Thymus (tissue), 11 donors: ENCODE measurements around the gene EPAS1. TPM values are rescaled to one million over a fixed set of nuclear protein-coding genes. Genes with fewer than 3 reads are reported as not detected.

Experiments used
- DNase-seq, 9 donors: peaks; one replicate each; pipeline ENCODE4 v3.0.0-alpha.2; 2013; ENCODE audit warnings: low spot score in 9 of 9, low read depth in 6 of 9, missing footprints in 1 of 9
- H3K27ac ChIP-seq, 2 donors: one replicate each; pipeline ENCODE4 v1.5.1; 2013; ENCODE audit warnings: control low read depth in 1 of 2, low read depth in 1 of 2, low read length in 1 of 2, mild to moderate bottlenecking in 1 of 2, moderate library complexity in 1 of 2
- H3K27me3 ChIP-seq, 2 donors: one replicate each; pipeline ENCODE4 v1.5.1; 2013; ENCODE audit warnings: low read length in 1 of 2; ENCODE audit not compliant: control insufficient read depth in 2 of 2, insufficient read depth in 1 of 2
- H3K36me3 ChIP-seq, 2 donors: one replicate each; pipeline ENCODE4 v1.5.1; 2013; ENCODE audit warnings: low read length in 1 of 2, mild to moderate bottlenecking in 1 of 2, moderate library complexity in 1 of 2; ENCODE audit not compliant: control insufficient read depth in 2 of 2, insufficient read depth in 2 of 2
- H3K4me1 ChIP-seq, 2 donors: one replicate each; pipeline ENCODE4 v1.5.1; 2013; ENCODE audit warnings: low read length in 2 of 2; ENCODE audit not compliant: control insufficient read depth in 2 of 2, insufficient read depth in 2 of 2
- H3K4me3 ChIP-seq, 2 donors: one replicate each; pipeline ENCODE4 v1.5.1; 2013; ENCODE audit warnings: low read length in 2 of 2, control low read depth in 1 of 2, mild to moderate bottlenecking in 1 of 2
- H3K9me3 ChIP-seq, 2 donors: one replicate each; pipeline ENCODE4 v1.5.1; 2013; ENCODE audit warnings: low read length in 1 of 2, mild to moderate bottlenecking in 1 of 2; ENCODE audit not compliant: control insufficient read depth in 2 of 2, insufficient read depth in 1 of 2
- WGBS: extraction: QIAGEN DNeasy Blood & Tissue Kit; methylation state at CpG from one replicate; pipeline ENCODE4 v1.1.7; 2013; 5-methylcytosine and 5-hydroxymethylcytosine counted together
- polyA plus RNA-seq: library from polyadenylated mRNA; stranded (reverse); fragments of 200-250 nt; gene quantifications from one replicate; pipeline ENCODE4 v1.2.3, GENCODE V29; 2013
- total RNA-seq: library from RNA; stranded (reverse); fragments of 120-200 nt; gene quantifications from one replicate; pipeline ENCODE4 v1.2.4, GENCODE V29; 2013
- donor health status: healthy.

EPAS1 gene
- total and polyA plus RNA-seq, 2 donors = 3.1 to 48.9 TPM

DNA sequence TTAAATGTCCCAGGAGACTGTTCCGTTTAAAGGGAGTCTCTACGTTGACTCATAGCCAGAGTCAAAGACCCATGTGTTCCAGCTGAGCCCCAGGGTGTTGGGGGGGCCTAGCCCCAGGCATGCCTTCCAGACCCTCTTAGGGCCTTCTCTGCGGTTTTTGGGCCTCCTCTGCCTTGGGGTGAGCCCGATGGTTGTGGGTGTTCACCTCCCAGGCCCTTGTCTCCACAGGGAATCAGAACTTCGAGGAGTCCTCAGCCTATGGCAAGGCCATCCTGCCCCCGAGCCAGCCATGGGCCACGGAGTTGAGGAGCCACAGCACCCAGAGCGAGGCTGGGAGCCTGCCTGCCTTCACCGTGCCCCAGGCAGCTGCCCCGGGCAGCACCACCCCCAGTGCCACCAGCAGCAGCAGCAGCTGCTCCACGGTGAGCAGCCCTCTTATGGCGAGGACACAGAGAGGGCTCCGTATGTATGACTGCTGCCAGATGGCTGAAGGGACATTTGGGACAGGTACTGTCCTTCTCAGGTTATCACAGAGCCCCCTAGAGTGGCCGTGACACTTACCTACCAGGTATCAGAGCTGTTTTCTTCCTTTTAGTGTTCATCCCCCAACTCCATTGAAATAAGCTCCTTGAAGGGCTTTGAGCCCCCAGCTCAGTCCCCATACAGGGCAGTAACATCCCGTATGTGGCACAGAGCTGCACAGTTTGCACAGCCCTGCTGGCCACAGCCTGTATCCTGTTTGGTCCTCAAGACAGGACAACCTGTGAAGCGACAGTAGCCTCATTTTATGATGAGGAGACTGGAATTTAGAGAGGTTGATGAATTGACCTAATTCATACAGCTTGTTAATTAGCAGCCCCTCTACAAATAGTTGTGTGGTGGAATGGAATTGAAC lies 80.7 kb downstream of the EPAS1 start:
- WGBS = 97% methylated on average over 16 of the region's 16 CpGs
- H3K4me3 ChIP-seq = no peak overlapping the region
- H3K27me3 ChIP-seq = no peaks in the 10 kb centered on the region
- H3K4me1 ChIP-seq = no peaks in the 10 kb centered on the region
- no peak overlapping the region for H3K27ac ChIP-seq
- H3K9me3 ChIP-seq = no peaks in the 10 kb centered on the region
- no peaks in the 10 kb centered on the region for H3K36me3 ChIP-seq
- no peak for DNase-seq

DNA sequence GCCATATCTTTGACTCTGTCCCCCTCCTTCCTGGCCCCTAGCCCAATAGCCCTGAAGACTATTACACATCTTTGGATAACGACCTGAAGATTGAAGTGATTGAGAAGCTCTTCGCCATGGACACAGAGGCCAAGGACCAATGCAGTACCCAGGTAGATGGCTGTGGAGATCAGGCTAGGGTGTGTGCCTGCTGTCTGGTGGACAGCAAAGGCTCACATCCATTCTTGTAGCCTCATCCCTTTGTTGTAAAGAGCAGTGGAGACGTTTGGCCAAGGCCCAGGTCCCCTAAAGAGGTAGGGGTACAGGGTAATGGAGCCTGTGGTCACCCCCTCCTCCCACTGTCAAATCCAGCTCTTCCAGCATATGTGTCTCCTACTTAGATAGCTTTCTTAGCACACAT lies 81.4 kb downstream of the EPAS1 start:
- H3K4me1 ChIP-seq = no peaks in the 10 kb centered on the region
- H3K9me3 ChIP-seq = no peaks in the 10 kb centered on the region
- H3K36me3 ChIP-seq = no peaks in the 10 kb centered on the region
- WGBS = 97% methylated on average over 3 of the region's 3 CpGs
- no peak for DNase-seq
- no peak overlapping the region for H3K27ac ChIP-seq
- H3K4me3 ChIP-seq = no peak overlapping the region
- no peaks in the 10 kb centered on the region for H3K27me3 ChIP-seq

DNA sequence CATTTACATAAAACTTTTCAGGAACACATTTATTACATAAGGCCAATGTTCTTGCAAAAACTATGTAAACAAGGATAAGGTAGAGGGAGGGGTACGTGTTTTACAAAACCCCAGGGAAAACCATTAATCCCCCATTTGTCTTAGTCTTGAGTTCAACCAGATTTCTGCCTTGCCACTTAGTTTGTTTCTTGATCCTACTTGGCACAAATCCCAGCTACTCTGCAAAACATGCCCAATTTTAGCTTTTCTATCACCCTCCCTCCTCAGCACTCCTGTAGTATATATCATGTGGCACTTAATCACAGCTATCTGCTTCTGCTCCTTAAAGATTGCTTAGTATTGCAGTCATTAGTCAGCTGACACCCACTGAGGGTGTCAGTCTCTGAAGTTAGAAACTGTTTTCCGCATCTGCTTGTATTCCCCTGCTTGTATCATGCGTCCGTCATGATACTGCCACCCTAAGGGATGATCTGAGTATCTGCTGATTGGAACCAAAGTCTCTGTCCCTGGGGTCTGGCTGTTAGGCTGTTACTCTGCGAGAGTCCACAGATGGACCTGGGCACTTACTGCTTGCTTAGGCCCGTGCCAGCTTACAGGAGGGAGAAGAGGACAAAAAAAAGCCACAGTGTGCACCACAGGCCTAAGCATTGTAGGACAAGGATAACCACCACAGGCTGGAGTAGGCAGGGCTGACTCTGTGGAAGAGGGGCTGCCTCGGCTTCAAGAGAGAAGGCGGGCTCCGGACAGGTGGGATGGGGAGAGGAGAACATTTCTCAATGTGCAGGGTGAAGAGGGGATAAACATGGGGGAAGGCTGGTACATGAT lies 82.2 kb downstream of the EPAS1 start:
- no peak for DNase-seq
- H3K36me3 ChIP-seq = no peaks in the 10 kb centered on the region
- WGBS = 86% methylated on average over 9 of the region's 9 CpGs

DNA sequence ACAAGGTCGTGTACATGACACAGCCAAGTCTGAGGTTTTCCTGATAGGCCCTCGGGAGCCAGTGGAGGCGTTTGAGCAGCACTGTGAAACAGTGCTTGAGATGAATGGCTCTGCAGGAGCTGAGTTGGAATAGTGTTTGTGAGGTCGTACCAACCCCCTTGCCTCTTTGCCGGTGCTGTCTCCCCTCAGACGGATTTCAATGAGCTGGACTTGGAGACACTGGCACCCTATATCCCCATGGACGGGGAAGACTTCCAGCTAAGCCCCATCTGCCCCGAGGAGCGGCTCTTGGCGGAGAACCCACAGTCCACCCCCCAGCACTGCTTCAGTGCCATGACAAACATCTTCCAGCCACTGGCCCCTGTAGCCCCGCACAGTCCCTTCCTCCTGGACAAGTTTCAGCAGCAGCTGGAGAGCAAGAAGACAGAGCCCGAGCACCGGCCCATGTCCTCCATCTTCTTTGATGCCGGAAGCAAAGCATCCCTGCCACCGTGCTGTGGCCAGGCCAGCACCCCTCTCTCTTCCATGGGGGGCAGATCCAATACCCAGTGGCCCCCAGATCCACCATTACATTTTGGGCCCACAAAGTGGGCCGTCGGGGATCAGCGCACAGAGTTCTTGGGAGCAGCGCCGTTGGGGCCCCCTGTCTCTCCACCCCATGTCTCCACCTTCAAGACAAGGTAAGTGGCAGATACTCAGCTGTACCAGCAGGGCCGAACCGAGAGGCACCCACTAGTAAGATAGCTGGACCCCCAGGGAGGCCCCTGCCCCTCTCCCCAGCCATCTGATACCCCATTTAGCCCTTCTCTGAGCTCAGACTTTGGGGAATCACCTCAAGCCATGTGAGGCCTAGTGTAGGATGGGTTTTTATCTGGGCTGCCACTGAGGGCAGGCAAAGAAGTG lies 83.1 kb downstream of the EPAS1 start:
- H3K4me3 ChIP-seq = no peak overlapping the region
- H3K36me3 ChIP-seq = no peaks in the 10 kb centered on the region
- WGBS = 97% methylated on average over 22 of the region's 22 CpGs
- no peaks in the 10 kb centered on the region for H3K4me1 ChIP-seq
- no peak for DNase-seq
- no peaks in the 10 kb centered on the region for H3K9me3 ChIP-seq
- H3K27ac ChIP-seq = no peak overlapping the region
- no peaks in the 10 kb centered on the region for H3K27me3 ChIP-seq

More for the DNA sequence above, 82.2 kb downstream of the EPAS1 start:
- Histone ChIP-seq H3K4me1 (no peaks in the 10 kb centered on the region), H3K27me3 (no peaks in the 10 kb centered on the region), H3K9me3 (no peaks in the 10 kb centered on the region), H3K4me3 (no peak overlapping the region), H3K27ac (no peak overlapping the region)

DNA sequence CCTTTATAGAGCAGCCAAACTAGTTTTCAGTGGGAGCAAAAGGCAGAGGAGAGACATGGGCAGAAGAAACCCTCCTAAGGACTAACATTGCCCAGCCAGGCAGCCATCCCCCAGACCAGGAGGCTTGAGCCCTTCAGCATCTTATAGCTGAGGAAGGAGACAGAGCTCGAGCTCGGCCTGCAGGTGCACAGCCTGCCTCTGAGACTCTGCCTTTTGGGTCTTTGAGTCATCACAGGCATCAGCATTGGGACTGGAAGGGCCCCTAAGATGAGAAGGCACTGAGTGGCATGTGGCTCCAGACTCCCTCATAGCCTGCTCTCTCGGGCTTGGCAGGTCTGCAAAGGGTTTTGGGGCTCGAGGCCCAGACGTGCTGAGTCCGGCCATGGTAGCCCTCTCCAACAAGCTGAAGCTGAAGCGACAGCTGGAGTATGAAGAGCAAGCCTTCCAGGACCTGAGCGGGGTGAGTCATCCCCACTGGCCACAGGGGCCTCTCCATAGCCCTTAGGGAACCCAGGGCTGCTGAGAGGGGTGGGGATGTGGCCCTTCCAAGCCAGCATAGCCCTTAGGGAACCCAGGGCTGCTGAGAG lies 84.1 kb downstream of the EPAS1 start:
- H3K4me3 ChIP-seq = no peak overlapping the region
- DNase-seq = no peak
- no peaks in the 10 kb centered on the region for H3K9me3 ChIP-seq
- no peaks in the 10 kb centered on the region for H3K36me3 ChIP-seq
- H3K27ac ChIP-seq = no peak overlapping the region
- no peaks in the 10 kb centered on the region for H3K4me1 ChIP-seq
- WGBS = 96% methylated on average over 8 of the region's 8 CpGs
- H3K27me3 ChIP-seq = no peaks in the 10 kb centered on the region

DNA sequence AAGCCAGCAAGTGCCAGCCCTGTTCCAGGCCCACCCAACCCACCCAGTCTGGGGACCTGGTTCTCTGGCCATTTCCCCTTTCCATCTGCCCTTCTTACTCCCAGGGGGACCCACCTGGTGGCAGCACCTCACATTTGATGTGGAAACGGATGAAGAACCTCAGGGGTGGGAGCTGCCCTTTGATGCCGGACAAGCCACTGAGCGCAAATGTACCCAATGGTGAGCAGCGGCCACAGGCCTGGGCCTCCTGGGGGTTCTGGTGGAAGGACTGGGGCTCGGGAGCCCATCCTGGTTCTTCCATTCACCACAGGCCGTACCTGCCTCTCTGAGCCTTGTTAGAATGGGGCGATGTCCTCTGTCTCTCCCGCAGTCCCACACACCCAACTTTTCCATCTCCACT lies 84.7 kb downstream of the EPAS1 start:
- WGBS = 99% methylated on average over 8 of the region's 8 CpGs
- H3K36me3 ChIP-seq = no peaks in the 10 kb centered on the region
- no peaks in the 10 kb centered on the region for H3K9me3 ChIP-seq
- no peaks in the 10 kb centered on the region for H3K27me3 ChIP-seq
- no peak overlapping the region for H3K4me3 ChIP-seq
- no peaks in the 10 kb centered on the region for H3K4me1 ChIP-seq
- no peak for DNase-seq
- no peak overlapping the region for H3K27ac ChIP-seq

DNA sequence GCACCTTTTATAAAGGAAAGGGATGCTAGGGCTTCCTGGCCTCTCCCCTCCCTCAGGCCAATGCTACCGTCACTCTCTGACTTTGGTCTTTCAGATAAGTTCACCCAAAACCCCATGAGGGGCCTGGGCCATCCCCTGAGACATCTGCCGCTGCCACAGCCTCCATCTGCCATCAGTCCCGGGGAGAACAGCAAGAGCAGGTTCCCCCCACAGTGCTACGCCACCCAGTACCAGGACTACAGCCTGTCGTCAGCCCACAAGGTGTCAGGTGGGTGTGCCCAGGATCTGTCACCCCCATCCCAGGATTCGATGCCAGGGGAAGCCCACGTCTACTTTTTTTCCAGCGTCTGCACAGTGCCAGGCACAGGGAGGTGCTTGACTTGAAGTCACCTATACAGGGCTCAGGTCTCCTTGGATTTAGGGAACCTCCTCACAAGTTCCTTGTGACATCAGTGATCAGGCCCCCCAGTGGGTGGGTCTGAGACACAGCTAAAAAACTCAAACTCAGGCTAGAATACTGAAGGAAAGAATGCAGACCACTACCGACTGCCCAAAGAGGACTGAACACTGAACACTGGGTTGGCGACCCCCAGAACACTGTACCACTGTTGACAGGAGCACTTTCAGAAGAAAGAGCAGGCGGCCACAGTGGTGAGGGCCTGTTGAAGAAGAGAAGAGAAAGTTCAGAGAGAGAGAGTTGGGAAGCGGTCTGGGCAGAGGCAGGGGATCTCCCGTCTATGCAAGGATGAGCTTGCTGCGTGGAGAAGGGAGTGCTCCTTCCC lies 85.3 kb downstream of the EPAS1 start:
- H3K27me3 ChIP-seq = no peaks in the 10 kb centered on the region
- no peaks in the 10 kb centered on the region for H3K9me3 ChIP-seq
- H3K4me1 ChIP-seq = no peaks in the 10 kb centered on the region
- DNase-seq = no peak
- no peak overlapping the region for H3K27ac ChIP-seq
- 86% methylated on average over 14 of the region's 14 CpGs for WGBS
- no peaks in the 10 kb centered on the region for H3K36me3 ChIP-seq
- no peak overlapping the region for H3K4me3 ChIP-seq

DNA sequence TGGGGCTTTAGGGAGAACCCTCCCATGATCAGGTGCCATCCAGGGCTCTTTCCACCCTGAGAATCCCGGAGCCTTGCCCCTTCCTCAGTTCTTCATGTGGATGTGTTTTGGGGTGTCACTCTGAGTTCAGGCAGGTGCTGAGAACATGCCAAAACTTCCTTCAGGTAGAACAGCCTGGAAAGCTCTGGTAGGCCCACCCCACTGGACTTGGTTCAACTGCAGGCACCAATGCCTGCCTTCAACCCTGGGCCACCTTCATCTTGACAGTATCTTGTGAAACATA lies 85.8 kb downstream of the EPAS1 start:
- no peak for DNase-seq
- Histone ChIP-seq H3K9me3 (no peaks in the 10 kb centered on the region), H3K27me3 (no peaks in the 10 kb centered on the region), H3K27ac (no peak overlapping the region), H3K4me3 (no peak overlapping the region), H3K36me3 (no peaks in the 10 kb centered on the region), H3K4me1 (no peaks in the 10 kb centered on the region)
- 89% methylated on average over 1 of the region's 1 CpG for WGBS
